Uterus (tissue), 2 donors: ENCODE results near the gene CHORDC1.

Source experiments
- CTCF ChIP-seq, 4 experiments: fragments of 200-600 bp in 2 of 4; fragments of 450-650 bp in 2 of 4; sonication (generic) in 2 of 4; IDR thresholded peaks; one replicate each; pipeline ENCODE4 v1.5.1; 2016 to 2019; ENCODE audit warnings: antibody characterized with exemption in 4 of 4, mild to moderate bottlenecking in 2 of 4, moderate library complexity in 1 of 4
- POLR2A ChIP-seq, 2 donors: fragments of 450-650 bp; IDR thresholded peaks; one replicate each; pipeline ENCODE4 v1.6.1; 2016; ENCODE audit warnings: antibody characterized with exemption in 2 of 2, mild to moderate bottlenecking in 1 of 2, moderate library complexity in 1 of 2

DNA sequence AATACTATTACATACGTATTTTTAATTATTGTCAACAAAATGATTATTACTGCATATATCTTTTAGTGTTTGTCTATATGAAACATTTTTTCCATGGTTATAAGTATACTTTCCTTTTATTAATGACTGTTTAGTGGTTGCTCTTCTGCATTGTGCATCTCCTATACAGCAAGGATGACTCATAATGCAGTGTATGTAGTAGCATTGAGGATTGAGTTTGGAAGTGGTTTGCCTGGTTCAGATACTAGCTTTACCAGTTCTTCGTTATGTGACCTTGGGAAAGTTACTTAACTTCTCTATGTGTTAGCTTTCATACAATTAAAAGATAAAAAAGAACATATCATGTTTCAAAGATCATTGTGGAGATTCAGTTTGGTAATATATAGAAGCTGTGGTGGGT lies 44.1 kb downstream of the CHORDC1 start:
- TF ChIP-seq CTCF (IDR thresholded peaks at IDR 0.05): no peak
- TF ChIP-seq POLR2A (IDR thresholded peaks at IDR 0.05): no peak
